Brain microvascular endothelial cell (primary cell): Measurements from ENCODE around the gene TMEM132E.
A peak's percentile ranks its signal among the peaks of the same experiment; 100 is the strongest.
"Not testable (repeated sequence)": the region's sequence is repeated elsewhere in the genome, so short reads cannot be mapped to it uniquely, and the experiment has no call there.

ENCODE experiments used
- DNase-seq: peaks from one replicate; pipeline ENCODE4 v3.0.0-alpha.2; 2020
- H3K27ac ChIP-seq: fragments of 250-450 bp; sonication (Bioruptor Pico); 2 replicates; pipeline ENCODE4 v1.5.1; 2020; ENCODE audit warnings: mild to moderate bottlenecking, moderate library complexity
- H3K27me3 ChIP-seq: fragments of 250-450 bp; sonication (Bioruptor Pico); replicated peaks from 2 replicates; pipeline ENCODE4 v1.5.1; 2020; ENCODE audit warnings: mild to moderate bottlenecking
- H3K36me3 ChIP-seq: fragments of 250-450 bp; sonication (Bioruptor Pico); replicated peaks from 2 replicates; pipeline ENCODE4 v1.5.1; 2020; ENCODE audit warnings: mild to moderate bottlenecking
- H3K4me3 ChIP-seq: 2 replicates; pipeline ENCODE4 v1.5.1; 2011; ENCODE audit warnings: low read depth, mild to moderate bottlenecking, control low read depth, low read length, moderate library complexity
- in situ Hi-C: cut with HindIII; loops from 2 replicates; pipeline ENCODE4 v1.10.0; 2017; ENCODE audit warnings: low sequenced_read_pairs, low pct_ligation_motif_present
- TF ChIP-seq, protein P1 (sequence below): IDR thresholded peaks from 2 replicates; pipeline ENCODE4 v1.5.1; 2011; ENCODE audit warnings: low read depth, mild to moderate bottlenecking, moderate library complexity, low read length, control low read depth, inconsistent platforms; ENCODE audit errors: missing control alignments

Gene TMEM132E

GRCh38 chr17:34537445-34537844, 41.9 kb upstream of the TMEM132E start:
- DNase-seq: no peak
- TF ChIP-seq, protein P1, sequence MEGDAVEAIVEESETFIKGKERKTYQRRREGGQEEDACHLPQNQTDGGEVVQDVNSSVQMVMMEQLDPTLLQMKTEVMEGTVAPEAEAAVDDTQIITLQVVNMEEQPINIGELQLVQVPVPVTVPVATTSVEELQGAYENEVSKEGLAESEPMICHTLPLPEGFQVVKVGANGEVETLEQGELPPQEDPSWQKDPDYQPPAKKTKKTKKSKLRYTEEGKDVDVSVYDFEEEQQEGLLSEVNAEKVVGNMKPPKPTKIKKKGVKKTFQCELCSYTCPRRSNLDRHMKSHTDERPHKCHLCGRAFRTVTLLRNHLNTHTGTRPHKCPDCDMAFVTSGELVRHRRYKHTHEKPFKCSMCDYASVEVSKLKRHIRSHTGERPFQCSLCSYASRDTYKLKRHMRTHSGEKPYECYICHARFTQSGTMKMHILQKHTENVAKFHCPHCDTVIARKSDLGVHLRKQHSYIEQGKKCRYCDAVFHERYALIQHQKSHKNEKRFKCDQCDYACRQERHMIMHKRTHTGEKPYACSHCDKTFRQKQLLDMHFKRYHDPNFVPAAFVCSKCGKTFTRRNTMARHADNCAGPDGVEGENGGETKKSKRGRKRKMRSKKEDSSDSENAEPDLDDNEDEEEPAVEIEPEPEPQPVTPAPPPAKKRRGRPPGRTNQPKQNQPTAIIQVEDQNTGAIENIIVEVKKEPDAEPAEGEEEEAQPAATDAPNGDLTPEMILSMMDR: no peak
- in situ Hi-C loops: no loop called here
- Histone ChIP-seq H3K4me3 (no peak overlapping the region), H3K36me3 (no peaks in the 10 kb centered on the region), H3K27me3 (no peaks in the 10 kb centered on the region), H3K27ac (no peak overlapping the region)

- in situ Hi-C loops, H3K36me3 ChIP-seq, H3K27ac ChIP-seq, DNase-seq, H3K4me3 ChIP-seq, H3K27me3 ChIP-seq: not testable (repeated sequence)
Measured at GRCh38 chr17:34538582-34538981, 40.8 kb upstream of the TMEM132E start.

GRCh38 chr17:34539881-34540280, 39.5 kb upstream of the TMEM132E start:
- Histone ChIP-seq H3K4me3 (no peak overlapping the region), H3K27me3 (no peaks in the 10 kb centered on the region), H3K27ac (no peak overlapping the region), H3K36me3 (no peaks in the 10 kb centered on the region)
- in situ Hi-C loops: no loop called here
- DNase-seq: no peak
- TF ChIP-seq, protein P1: no peak

DNA sequence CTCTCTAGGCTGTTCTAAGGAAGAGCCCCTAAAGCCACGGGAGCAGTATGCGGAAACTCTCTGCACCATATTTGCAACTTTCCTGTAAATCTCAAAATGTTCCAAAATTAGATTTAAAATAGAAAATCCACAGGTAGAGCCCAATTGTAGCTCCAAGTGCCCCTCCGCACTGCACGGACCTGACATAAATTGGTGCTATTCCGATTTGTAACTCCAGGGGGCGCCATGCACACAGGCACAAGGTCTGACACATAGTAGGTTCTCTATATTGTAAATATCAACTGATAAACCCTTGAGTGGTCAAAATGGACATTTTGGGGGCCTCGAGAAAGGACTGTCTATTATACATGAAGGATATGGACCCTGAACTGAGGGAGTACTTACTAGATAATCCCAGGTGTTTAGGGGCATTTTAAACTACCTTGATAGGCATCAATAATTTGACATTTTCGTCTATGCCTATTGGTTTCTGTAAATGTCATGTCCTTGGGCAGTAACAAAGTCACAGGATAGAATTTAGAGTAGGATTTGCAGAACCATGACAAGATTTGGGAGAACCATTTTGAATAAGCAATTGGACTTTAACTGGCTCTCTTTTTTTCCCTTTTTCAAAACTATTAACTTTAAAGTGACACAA, 36.6 kb upstream of the TMEM132E start:
- DNase-seq: peak; percentile 17
- in situ Hi-C loops: no loop called here
- Histone ChIP-seq H3K27me3 (no peaks in the 10 kb centered on the region), H3K36me3 (no peaks in the 10 kb centered on the region), H3K4me3 (no peak overlapping the region), H3K27ac (no peak overlapping the region)
- TF ChIP-seq, protein P1: peak; percentile 81

- in situ Hi-C loops: no loop called here
- no peak overlapping the region for H3K27ac ChIP-seq
- TF ChIP-seq, protein P1: no peak
- no peak overlapping the region for H3K4me3 ChIP-seq
- no peak for DNase-seq
- no peaks in the 10 kb centered on the region for H3K27me3 ChIP-seq
- no peaks in the 10 kb centered on the region for H3K36me3 ChIP-seq
Measured at GRCh38 chr17:34547453-34548063, 31.8 kb upstream of the TMEM132E start.

DNA sequence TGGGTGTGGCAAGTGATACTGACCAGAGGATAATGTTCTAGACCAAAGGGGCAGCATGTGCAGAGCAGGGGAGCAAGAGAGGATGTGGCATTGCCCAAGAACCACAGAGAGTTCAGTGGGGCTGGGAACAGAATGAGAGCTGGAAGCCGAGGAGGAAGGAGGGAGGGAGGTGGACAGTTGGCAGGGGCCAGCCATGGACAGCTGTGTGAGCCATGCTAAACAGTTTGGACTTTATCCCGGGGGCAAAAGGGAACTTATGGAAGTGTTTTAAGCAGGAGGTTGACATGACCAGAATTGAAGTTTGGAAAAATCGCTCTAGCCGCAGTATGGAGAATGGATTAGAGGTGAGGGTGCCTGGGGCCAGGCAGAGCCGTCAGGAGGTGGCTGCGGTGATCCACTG, 29.4 kb upstream of the TMEM132E start:
- Histone ChIP-seq H3K27ac (no peak overlapping the region), H3K4me3 (no peak overlapping the region), H3K36me3 (no peaks in the 10 kb centered on the region), H3K27me3 (no peaks in the 10 kb centered on the region)
- in situ Hi-C loops: no loop called here
- TF ChIP-seq, protein P1: no peak
- no peak for DNase-seq
